Tibial artery (tissue), 4 donors: ENCODE results near the gene TMEM255B.

Experiments used
- DNase-seq, 2 donors: peaks; one replicate each; pipeline ENCODE4 v3.0.0-alpha.2; 2019
- H3K27ac ChIP-seq, 2 donors: fragments of 200-600 bp; sonication (generic) in 1 of 2; 1 replicate in 1 of 2; 2 replicates in 1 of 2; pipeline ENCODE4 v1.5.1; 2018 to 2019; ENCODE audit warnings: mild to moderate bottlenecking in 1 of 2
- H3K27me3 ChIP-seq, 2 donors: fragments of 200-600 bp; sonication (generic) in 1 of 2; one replicate each; pipeline versions ENCODE4 v1.5.1 to v1.6.0; 2016 to 2019
- H3K36me3 ChIP-seq, 3 donors: fragments of 200-600 bp; sonication (generic) in 2 of 3; one replicate each; pipeline ENCODE4 v1.5.1; 2016 to 2019; ENCODE audit warnings: mild to moderate bottlenecking in 2 of 3
- H3K4me1 ChIP-seq, 4 donors: fragments of 200-600 bp; sonication (generic) in 2 of 4; 1 replicate in 3 of 4; 2 replicates in 1 of 4; pipeline ENCODE4 v1.5.1; 2016 to 2019
- H3K4me3 ChIP-seq, 2 donors: fragments of 200-600 bp; sonication (generic) in 1 of 2; 1 replicate in 1 of 2; 2 replicates in 1 of 2; pipeline ENCODE4 v1.5.1; 2018 to 2019; ENCODE audit warnings: mild to moderate bottlenecking in 2 of 2
- H3K9me3 ChIP-seq, 3 donors: fragments of 200-600 bp; sonication (generic) in 1 of 3; one replicate each; pipeline ENCODE4 v1.5.1; 2016 to 2019
- CTCF ChIP-seq, 2 experiments: fragments of 200-600 bp in 1 of 2; fragments of 450-650 bp in 1 of 2; IDR thresholded peaks; one replicate each; pipeline ENCODE4 v1.5.1; 2017 to 2019; ENCODE audit warnings: antibody characterized with exemption in 2 of 2, mild to moderate bottlenecking in 1 of 2, moderate library complexity in 1 of 2
- intact Hi-C: fragments of 100-400 bp; cut with DNase I; formaldehyde crosslinking; loops from one replicate; pipeline ENCODE4 v1.15.0; 2023; ENCODE audit warnings: low total_unique reads

TMEM255B gene

GRCh38 chr13:113820813-113821651, 62.0 kb downstream of the TMEM255B start:
- Histone ChIP-seq H3K36me3 (peaks cover 22 to 43% (median 40%) of the 10 kb centered on the region in 3 donors), H3K4me3 (peak overlapping the region; percentile 7 to 31), H3K27me3 (no peaks in the 10 kb centered on the region), H3K4me1 (peaks cover 0 to 56% (median 45%) of the 10 kb centered on the region in 4 donors), H3K9me3 (no peaks in the 10 kb centered on the region), H3K27ac (peak overlapping the region; percentile 83 to 90)
- intact Hi-C loops, result no loop called here
- TF ChIP-seq CTCF (IDR thresholded peaks at IDR 0.05), result peak; percentile 10 to 13
- DNase-seq, result peak; percentile 86 to 94

DNA sequence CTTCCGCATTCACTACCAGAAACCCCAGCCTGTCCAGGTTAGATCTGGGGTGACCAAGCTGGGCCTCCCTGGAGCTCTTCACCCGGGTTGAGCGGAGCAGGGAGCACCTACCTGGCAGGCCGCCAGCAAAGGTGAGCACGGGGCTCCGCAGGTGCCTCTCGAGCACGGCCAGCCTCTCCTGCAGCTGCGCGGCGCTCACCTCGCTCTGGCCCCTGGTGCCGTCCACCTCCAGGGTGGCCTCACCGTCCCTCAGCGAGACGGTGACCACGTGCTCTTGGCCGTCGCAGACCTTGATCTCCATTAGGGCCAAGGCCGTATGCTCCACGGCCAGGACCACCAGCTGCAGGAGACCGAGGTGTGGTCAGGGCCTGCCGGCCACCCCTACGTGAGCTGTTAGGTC, 62.8 kb downstream of the TMEM255B start:
- Histone ChIP-seq H3K27me3 (no peaks in the 10 kb centered on the region), H3K9me3 (no peaks in the 10 kb centered on the region), H3K27ac (peak overlapping the region; percentile 83 to 90), H3K36me3 (peaks cover 27 to 51% (median 44%) of the 10 kb centered on the region in 3 donors), H3K4me1 (peaks cover 0 to 48% (median 39%) of the 10 kb centered on the region in 4 donors), H3K4me3 (peak overlapping the region in 1 of 2 donors; percentile 31)
- TF ChIP-seq CTCF (IDR thresholded peaks at IDR 0.05), result no peak
- intact Hi-C loops, result no loop called here
- DNase-seq, result no peak

- no peak for TF ChIP-seq CTCF (IDR thresholded peaks at IDR 0.05)
- Histone ChIP-seq H3K27ac (peak overlapping the region; percentile 83 to 90), H3K36me3 (peaks cover 31 to 55% (median 48%) of the 10 kb centered on the region in 3 donors), H3K4me1 (peaks cover 0 to 44% (median 35%) of the 10 kb centered on the region in 4 donors), H3K4me3 (no peak overlapping the region), H3K9me3 (no peaks in the 10 kb centered on the region), H3K27me3 (no peaks in the 10 kb centered on the region)
- no peak for DNase-seq
- intact Hi-C loops, result no loop called here
Observed at GRCh38 chr13:113822266-113822665, 63.2 kb downstream of the TMEM255B start.

- TF ChIP-seq CTCF (IDR thresholded peaks at IDR 0.05), result no peak
- H3K4me1 ChIP-seq, result peaks cover 0 to 35% (median 27%) of the 10 kb centered on the region in 4 donors
- no peak for DNase-seq
- no peaks in the 10 kb centered on the region for H3K9me3 ChIP-seq
- peaks cover 40 to 64% (median 57%) of the 10 kb centered on the region in 3 donors for H3K36me3 ChIP-seq
- no peaks in the 10 kb centered on the region for H3K27me3 ChIP-seq
- intact Hi-C loops, result no loop called here
- peak overlapping the region in 1 of 2 donors; percentile 90 for H3K27ac ChIP-seq
- no peak overlapping the region for H3K4me3 ChIP-seq
Observed at GRCh38 chr13:113822956-113823744, 64.1 kb downstream of the TMEM255B start.

- Histone ChIP-seq H3K9me3 (no peaks in the 10 kb centered on the region), H3K4me3 (no peak overlapping the region), H3K36me3 (peaks cover 45 to 70% (median 63%) of the 10 kb centered on the region in 3 donors), H3K4me1 (peaks cover 0 to 29% (median 22%) of the 10 kb centered on the region in 4 donors), H3K27ac (no peak overlapping the region), H3K27me3 (no peaks in the 10 kb centered on the region)
- DNase-seq, result no peak
- intact Hi-C loops, result no loop called here
- no peak for TF ChIP-seq CTCF (IDR thresholded peaks at IDR 0.05)
Observed at GRCh38 chr13:113823771-113824170, 64.7 kb downstream of the TMEM255B start.
